ENCODE data around the gene DNAJB11. TPM values are rescaled to one million over a fixed set of nuclear protein-coding genes. Genes with fewer than 3 reads are reported as not detected.

Gene DNAJB11
- total RNA-seq, 1 donor from 2014 or later = 93.5 TPM

GRCh38 chr3:186544281-186544680, 26.2 kb upstream of the DNAJB11 start, which contains the start of gene CRYGS:
TSS of gene CRYGS (minus strand) at chr3:186544380. CDS start at chr3:186544326, 54 bp downstream.
- no peaks in the 10 kb centered on the region for H3K36me3 ChIP-seq (ENCODE audit: control insufficient read depth, insufficient read depth, low read length)
- DNase-seq (ENCODE audit: low read depth) = no peak
- TF ChIP-seq CTCF (IDR thresholded peaks at IDR 0.05; ENCODE audit: insufficient read depth, low read length, poor library complexity, severe bottlenecking) = no peak
- H3K27me3 ChIP-seq (ENCODE audit: control insufficient read depth, insufficient read depth, low read length) = no peaks in the 10 kb centered on the region
- H3K4me3 ChIP-seq (ENCODE audit: low read depth, low read length) = no peak within 1 kb of the TSS

GRCh38 chr3:186549497-186549896, 21.0 kb upstream of the DNAJB11 start:
- no peak for DNase-seq (ENCODE audit: low read depth)
- no peaks in the 10 kb centered on the region for H3K36me3 ChIP-seq (ENCODE audit: control insufficient read depth, insufficient read depth, low read length)
- H3K27me3 ChIP-seq (ENCODE audit: control insufficient read depth, insufficient read depth, low read length) = no peaks in the 10 kb centered on the region
- no peak for TF ChIP-seq CTCF (IDR thresholded peaks at IDR 0.05; ENCODE audit: insufficient read depth, low read length, poor library complexity, severe bottlenecking)
- no peak overlapping the region for H3K4me3 ChIP-seq (ENCODE audit: low read depth, low read length)

- H3K27me3 ChIP-seq (ENCODE audit: control insufficient read depth, insufficient read depth, low read length) = no peaks in the 10 kb centered on the region
- no peak for DNase-seq (ENCODE audit: low read depth)
- no peak overlapping the region for H3K4me3 ChIP-seq (ENCODE audit: low read depth, low read length)
- no peaks in the 10 kb centered on the region for H3K36me3 ChIP-seq (ENCODE audit: control insufficient read depth, insufficient read depth, low read length)
- no peak for TF ChIP-seq CTCF (IDR thresholded peaks at IDR 0.05; ENCODE audit: insufficient read depth, low read length, poor library complexity, severe bottlenecking)
Measured at GRCh38 chr3:186551387-186551786, 19.1 kb upstream of the DNAJB11 start.

- Histone ChIP-seq H3K36me3 (ENCODE audit: control insufficient read depth, insufficient read depth, low read length) (no peaks in the 10 kb centered on the region), H3K27me3 (ENCODE audit: control insufficient read depth, insufficient read depth, low read length) (no peaks in the 10 kb centered on the region), H3K4me3 (ENCODE audit: low read depth, low read length) (no peak overlapping the region)
- TF ChIP-seq CTCF (IDR thresholded peaks at IDR 0.05; ENCODE audit: insufficient read depth, low read length, poor library complexity, severe bottlenecking) = no peak
- DNase-seq (ENCODE audit: low read depth) = no peak
Measured at GRCh38 chr3:186552408-186553031, 18.0 kb upstream of the DNAJB11 start.

- H3K36me3 ChIP-seq (ENCODE audit: control insufficient read depth, insufficient read depth, low read length) = no peaks in the 10 kb centered on the region
- TF ChIP-seq CTCF (IDR thresholded peaks at IDR 0.05; ENCODE audit: insufficient read depth, low read length, poor library complexity, severe bottlenecking) = no peak
- H3K4me3 ChIP-seq (ENCODE audit: low read depth, low read length) = no peak overlapping the region
- H3K27me3 ChIP-seq (ENCODE audit: control insufficient read depth, insufficient read depth, low read length) = no peaks in the 10 kb centered on the region
- DNase-seq (ENCODE audit: low read depth) = no peak
Measured at GRCh38 chr3:186564586-186564985, 5.9 kb upstream of the DNAJB11 start.

GRCh38 chr3:186566772-186567071, 3.8 kb upstream of the DNAJB11 start:
- H3K27me3 ChIP-seq (ENCODE audit: control insufficient read depth, insufficient read depth, low read length) = no peaks in the 10 kb centered on the region
- DNase-seq (ENCODE audit: low read depth) = no peak
- H3K36me3 ChIP-seq (ENCODE audit: control insufficient read depth, insufficient read depth, low read length) = no peaks in the 10 kb centered on the region
- H3K4me3 ChIP-seq (ENCODE audit: low read depth, low read length) = peak overlapping the region; percentile 85
- no peak for TF ChIP-seq CTCF (IDR thresholded peaks at IDR 0.05; ENCODE audit: insufficient read depth, low read length, poor library complexity, severe bottlenecking)

Data from kidney epithelial cell (primary cell).